Colonic mucosa (tissue), 4 donors: Measurements from ENCODE around the gene CASP8AP2. TPM values are rescaled to one million over a fixed set of nuclear protein-coding genes. Genes with fewer than 3 reads are reported as not detected.
A peak's percentile ranks its signal among the peaks of the same experiment; 100 is the strongest.

Experiments
- DNase-seq: peaks from one replicate; pipeline ENCODE4 v3.0.0-alpha.2; 2020
- H3K27ac ChIP-seq: fragments of 200-600 bp; one replicate; pipeline ENCODE4 v1.8.0; 2021
- H3K27me3 ChIP-seq: fragments of 200-600 bp; one replicate; pipeline ENCODE4 v1.8.0; 2021
- H3K36me3 ChIP-seq: fragments of 200-600 bp; one replicate; pipeline ENCODE4 v1.8.0; 2021
- H3K4me1 ChIP-seq: fragments of 200-600 bp; one replicate; pipeline ENCODE4 v1.8.0; 2021; ENCODE audit warnings: mild to moderate bottlenecking
- H3K4me3 ChIP-seq: fragments of 200-600 bp; one replicate; pipeline ENCODE4 v1.8.0; 2021
- H3K9ac ChIP-seq, 2 donors: one replicate each; pipeline ENCODE4 v1.7.0; 2013; ENCODE audit warnings: control low read depth in 2 of 2, low read depth in 2 of 2, low read length in 2 of 2
- H3K9me3 ChIP-seq: fragments of 200-600 bp; one replicate; pipeline ENCODE4 v1.8.0; 2021
- CTCF ChIP-seq: fragments of 200-600 bp; IDR thresholded peaks from one replicate; pipeline ENCODE4 v1.8.0; 2022; ENCODE audit warnings: antibody characterized with exemption, mild to moderate bottlenecking
- intact Hi-C: fragments of 100-400 bp; cut with DNase I; formaldehyde crosslinking; loops from one replicate; pipeline ENCODE4 v1.14.1; 2022
- total RNA-seq, 2 donors: library from RNA; stranded (reverse); fragmentation: NEBNext Ultra II Directional in 1 of 2; extraction: Animal tissue kit (Norgen Biotek cat#: 25700) in 1 of 2; gene quantifications; one replicate each; pipeline ENCODE4 v1.2.1, GENCODE V29; 2021
- donor health status: healthy.
- donor health status: DM: no; HTN: no; CAD: no.
- donor health status: DM: no; HTN: no; CAD: no.

Gene CASP8AP2
- total RNA-seq, 2 donors from 2014 or later, result 13.4 to 15.8 TPM

DNA sequence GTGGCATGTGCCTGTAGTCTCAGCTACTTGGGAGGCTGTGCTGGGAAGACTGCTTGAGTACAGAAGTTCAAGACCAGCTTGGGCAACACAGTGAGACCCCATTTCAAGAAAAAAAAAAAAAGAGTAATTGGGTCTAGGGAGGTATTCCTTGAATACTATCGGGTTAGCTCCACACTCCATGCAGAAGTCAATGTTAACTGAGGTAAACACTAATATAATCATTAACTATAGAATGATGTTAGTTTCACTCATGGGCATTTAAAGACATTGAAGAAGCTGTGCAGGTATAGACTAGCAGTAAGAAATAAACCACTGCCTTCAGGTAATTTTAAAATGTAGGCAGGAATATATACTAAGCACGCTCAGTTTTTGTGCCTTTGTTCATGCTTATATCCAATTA is 42.7 kb upstream of the CASP8AP2 start:
- intact Hi-C loops, result no loop called here
- DNase-seq, result no peak
- no peaks in the 10 kb centered on the region for H3K9me3 ChIP-seq
- H3K27ac ChIP-seq, result no peak overlapping the region
- no peaks in the 10 kb centered on the region for H3K36me3 ChIP-seq
- no peak overlapping the region for H3K9ac ChIP-seq
- H3K4me3 ChIP-seq, result no peak overlapping the region
- no peaks in the 10 kb centered on the region for H3K4me1 ChIP-seq
- no peaks in the 10 kb centered on the region for H3K27me3 ChIP-seq
- no peak for TF ChIP-seq CTCF

DNA sequence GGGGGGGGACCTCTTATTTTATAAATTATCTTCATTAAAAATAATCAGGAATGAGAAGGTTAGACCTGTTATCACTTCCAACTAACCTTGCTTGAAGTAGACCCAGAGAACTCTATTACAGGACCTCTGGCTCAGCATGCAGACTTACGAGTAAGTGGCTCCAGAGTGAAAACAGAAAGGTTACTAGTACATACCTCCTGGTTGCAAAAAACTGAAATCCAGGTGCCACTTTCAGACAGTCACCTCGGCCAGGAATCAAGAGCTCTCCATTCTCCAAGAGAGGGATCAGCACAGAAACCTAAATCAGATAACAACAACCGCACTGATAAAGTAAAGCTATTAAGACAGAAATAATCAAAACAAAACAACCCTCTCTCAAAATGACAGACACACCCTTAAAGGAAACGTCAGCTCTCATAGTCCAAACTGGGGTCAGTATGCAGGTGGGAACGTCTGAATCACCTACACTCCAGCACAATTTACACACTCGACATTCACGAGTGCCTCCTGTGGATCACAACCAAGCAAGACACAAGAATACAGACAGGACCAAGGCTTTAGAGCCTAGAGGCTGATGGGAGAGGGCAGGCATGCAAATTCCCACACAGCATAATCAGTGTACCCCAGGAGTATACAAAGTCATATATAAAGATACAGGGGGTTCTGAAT is 41.9 kb upstream of the CASP8AP2 start:
- intact Hi-C loops, result no loop called here
- H3K36me3 ChIP-seq, result no peaks in the 10 kb centered on the region
- H3K27ac ChIP-seq, result no peak overlapping the region
- H3K4me1 ChIP-seq, result no peaks in the 10 kb centered on the region
- no peak overlapping the region for H3K9ac ChIP-seq
- no peaks in the 10 kb centered on the region for H3K27me3 ChIP-seq
- H3K9me3 ChIP-seq, result no peaks in the 10 kb centered on the region
- DNase-seq, result no peak
- TF ChIP-seq CTCF, result no peak
- H3K4me3 ChIP-seq, result no peak overlapping the region

DNA sequence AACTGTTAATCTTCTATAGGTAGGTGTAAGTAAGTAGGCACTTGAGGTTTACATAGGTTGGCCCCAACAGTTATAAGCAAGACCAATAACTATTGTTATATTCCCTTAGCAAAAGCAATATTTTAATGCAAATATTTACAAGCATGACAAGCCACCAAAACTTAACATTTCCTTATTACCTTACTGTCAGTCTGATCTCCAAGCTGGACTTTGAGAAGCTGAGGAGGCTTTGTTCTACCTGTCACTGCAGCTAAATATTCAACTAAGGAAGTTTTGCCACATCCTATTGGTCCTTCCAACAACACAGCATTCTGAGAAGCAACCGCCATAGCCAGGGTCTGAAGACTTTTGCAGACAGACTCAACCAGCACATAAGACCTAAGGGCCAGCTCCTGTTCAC is 39.7 kb upstream of the CASP8AP2 start:
- H3K4me3 ChIP-seq, result no peak overlapping the region
- H3K9me3 ChIP-seq, result no peaks in the 10 kb centered on the region
- H3K4me1 ChIP-seq, result no peaks in the 10 kb centered on the region
- no peak overlapping the region for H3K27ac ChIP-seq
- H3K9ac ChIP-seq, result no peak overlapping the region
- no peaks in the 10 kb centered on the region for H3K36me3 ChIP-seq
- H3K27me3 ChIP-seq, result no peaks in the 10 kb centered on the region
- no peak for DNase-seq
- intact Hi-C loops, result no loop called here
- no peak for TF ChIP-seq CTCF

GRCh38 chr6:89790403-89790802 is 39.3 kb upstream of the CASP8AP2 start:
- H3K9me3 ChIP-seq, result no peaks in the 10 kb centered on the region
- no peak overlapping the region for H3K4me3 ChIP-seq
- intact Hi-C loops, result no loop called here
- no peak overlapping the region for H3K9ac ChIP-seq
- H3K4me1 ChIP-seq, result no peaks in the 10 kb centered on the region
- no peak overlapping the region for H3K27ac ChIP-seq
- H3K27me3 ChIP-seq, result no peaks in the 10 kb centered on the region
- H3K36me3 ChIP-seq, result no peaks in the 10 kb centered on the region
- DNase-seq, result no peak
- no peak for TF ChIP-seq CTCF

GRCh38 chr6:89792881-89793280 is 36.8 kb upstream of the CASP8AP2 start:
- H3K4me1 ChIP-seq, result no peaks in the 10 kb centered on the region

More at GRCh38 chr6:89792881-89793280, 36.8 kb upstream of the CASP8AP2 start:
- H3K4me3 ChIP-seq, result no peak overlapping the region
- no peak overlapping the region for H3K9ac ChIP-seq
- no peak for DNase-seq
- TF ChIP-seq CTCF, result peak; percentile 37
- intact Hi-C loops, result no loop called here
- H3K9me3 ChIP-seq, result no peaks in the 10 kb centered on the region
- no peak overlapping the region for H3K27ac ChIP-seq
- H3K36me3 ChIP-seq, result no peaks in the 10 kb centered on the region
- no peaks in the 10 kb centered on the region for H3K27me3 ChIP-seq
